Activated CD8-positive, alpha-beta memory T cell treated with anti-CD3 and anti-CD28 coated beads for 36 hours (primary cell): ENCODE results near the gene JARID2. TPM values are rescaled to one million over a fixed set of nuclear protein-coding genes. Genes with fewer than 3 reads are reported as not detected.

Experiments used
- CTCF ChIA-PET: fragments of 350-600 bp; sonication (Branson Sonifier 250); formaldehyde crosslinking; loops from one replicate; lab custom pipeline; 2021; ENCODE audit warnings: antibody characterized with exemption; lab: Charles Lee
- POLR2A ChIA-PET: fragments of 350-600 bp; sonication (Branson Sonifier 250); formaldehyde crosslinking; loops from one replicate; lab custom pipeline; 2021; ENCODE audit warnings: antibody characterized with exemption; lab: Charles Lee
- total RNA-seq, 2 experiments: library from RNA; stranded (reverse); gene quantifications; one replicate each; pipeline ENCODE4 v1.2.3, GENCODE V29; 2021

The JARID2 gene
- total RNA-seq, 2 experiments from 2014 or later, result 25.9 to 26.6 TPM

GRCh38 chr6:15370733-15371671 is 125.1 kb downstream of the JARID2 start:
- CTCF ChIA-PET, result interaction anchor here (0.6 kb wide), 1 partner anchor 9 kb away, joined by 4 read pairs; no protein-coding TSS in a partner anchor
- POLR2A ChIA-PET, result no interaction called here

DNA sequence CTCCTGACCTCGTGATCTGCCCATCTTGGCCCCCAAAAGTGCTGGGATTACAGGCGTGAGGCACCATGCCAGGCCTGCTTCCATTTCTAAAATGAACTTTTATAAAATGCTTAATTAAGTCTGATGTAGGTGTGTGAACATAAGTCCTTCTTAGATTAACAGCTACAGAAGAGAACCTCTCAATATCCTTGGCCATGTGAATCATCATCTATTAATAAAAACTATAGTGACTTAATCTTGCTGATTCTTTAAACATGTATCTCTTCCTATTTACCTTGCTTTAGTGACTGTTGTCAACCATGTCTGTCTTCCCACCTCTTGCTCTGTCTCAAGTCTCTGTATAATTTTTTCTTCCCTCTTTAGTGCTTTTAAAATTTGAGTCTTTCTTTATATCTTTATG is 127.1 kb downstream of the JARID2 start:
- ChIA-PET CTCF (no interaction called here), POLR2A (no interaction called here)

GRCh38 chr6:15374119-15374518 is 128.2 kb downstream of the JARID2 start:
- POLR2A ChIA-PET, result no interaction called here
- CTCF ChIA-PET, result no interaction called here

GRCh38 chr6:15375018-15375417 is 129.1 kb downstream of the JARID2 start:
- ChIA-PET CTCF (no interaction called here), POLR2A (no interaction called here)

GRCh38 chr6:15375638-15376290 is 129.9 kb downstream of the JARID2 start:
- ChIA-PET CTCF (interaction anchor here (1.1 kb wide), 1 partner anchor 12 kb away, joined by 4 read pairs; no protein-coding TSS in a partner anchor), POLR2A (no interaction called here)

- CTCF ChIA-PET, result interaction anchor here (1.1 kb wide), 1 partner anchor 10 kb away, joined by 4 read pairs; no protein-coding TSS in a partner anchor
- POLR2A ChIA-PET, result no interaction called here
These were observed 131.1 kb downstream of the JARID2 start for GRCh38 chr6:15376900-15377487.

DNA sequence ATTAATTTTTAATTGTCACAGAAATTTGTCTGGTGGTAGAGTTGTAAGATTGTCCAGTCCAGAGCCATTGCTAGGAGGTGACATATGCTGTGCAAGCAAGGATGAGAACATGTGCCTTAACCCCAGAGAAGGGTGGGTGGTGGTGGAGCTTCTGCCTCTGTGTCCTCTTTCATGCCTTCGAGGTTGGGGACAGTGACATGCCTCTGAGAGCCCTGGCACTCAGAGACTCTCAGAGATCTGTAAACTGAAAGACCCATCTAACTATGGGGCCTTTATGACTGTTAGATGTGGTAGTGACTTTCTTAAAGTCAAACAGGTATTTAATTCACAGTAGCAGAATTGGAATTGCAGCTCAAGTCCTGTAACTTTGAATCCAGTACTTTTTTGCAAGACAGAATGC is 132.4 kb downstream of the JARID2 start:
- CTCF ChIA-PET, result no interaction called here
- POLR2A ChIA-PET, result no interaction called here

DNA sequence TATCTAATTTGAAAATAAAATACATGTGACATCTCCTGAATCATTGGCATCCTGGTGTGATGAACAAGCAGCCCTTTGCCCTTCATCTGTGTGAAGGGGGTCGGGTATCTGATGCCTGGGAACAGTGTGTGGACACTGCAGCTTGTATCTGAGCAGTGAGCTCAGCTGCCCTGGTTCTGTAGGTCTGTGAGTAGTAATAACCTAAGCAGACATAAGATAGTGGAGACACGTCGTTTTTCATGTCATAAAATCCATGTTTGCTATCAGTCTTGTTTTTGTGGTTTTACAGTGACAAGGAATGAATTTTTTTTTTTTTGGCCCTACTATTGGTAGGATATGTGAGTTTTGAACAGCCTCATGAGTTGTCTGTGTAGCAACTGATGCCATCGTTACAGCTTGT is 133.0 kb downstream of the JARID2 start:
- CTCF ChIA-PET, result interaction anchor here (0.7 to 1.0 kb wide), 2 partner anchors 63 to 64 kb away, joined by 3 to 4 read pairs; no protein-coding TSS in a partner anchor
- POLR2A ChIA-PET, result no interaction called here

GRCh38 chr6:15380351-15380750 is 134.5 kb downstream of the JARID2 start:
- POLR2A ChIA-PET, result no interaction called here
- CTCF ChIA-PET, result no interaction called here

DNA sequence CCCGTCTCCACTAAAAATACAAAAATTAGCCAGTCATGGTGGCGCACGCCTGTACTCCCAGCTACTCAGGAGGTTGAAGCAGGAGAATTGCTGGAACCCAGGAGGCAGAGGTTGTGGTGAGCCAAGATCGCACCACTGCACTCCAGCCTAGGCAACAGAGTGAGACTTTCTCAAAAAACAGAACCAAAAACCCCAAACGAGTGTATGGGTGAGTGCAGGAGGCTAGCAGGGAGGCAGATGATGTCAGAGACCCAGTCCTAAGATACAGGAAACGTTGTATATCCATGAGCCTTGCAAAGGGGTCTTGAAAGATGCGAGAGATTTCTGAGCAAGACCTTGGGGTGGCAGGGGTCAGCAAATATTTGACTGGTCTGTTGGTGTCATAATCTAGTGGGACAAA is 136.2 kb downstream of the JARID2 start:
- CTCF ChIA-PET, result no interaction called here
- POLR2A ChIA-PET, result no interaction called here

GRCh38 chr6:15382712-15383111 is 136.8 kb downstream of the JARID2 start:
- CTCF ChIA-PET, result no interaction called here

DNA sequence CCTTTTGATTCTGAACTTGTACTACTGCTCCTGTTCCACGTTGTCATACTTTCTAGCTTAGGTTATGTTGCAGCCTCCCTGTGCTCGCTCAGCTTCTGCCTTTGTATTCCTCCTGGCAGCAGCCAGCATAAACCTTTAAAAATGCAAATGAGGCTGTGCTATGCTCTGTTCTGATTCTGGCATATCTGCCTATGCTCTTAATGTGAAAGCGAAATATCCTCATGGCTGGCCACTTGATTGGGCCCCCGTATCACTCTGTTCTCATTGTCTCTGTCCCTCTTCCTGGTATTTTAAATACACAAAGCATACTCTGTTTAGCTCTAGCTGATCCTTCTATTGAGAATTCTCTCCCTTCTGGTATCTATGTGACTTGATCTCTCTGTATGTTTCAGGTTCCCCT is 139.0 kb downstream of the JARID2 start:
- POLR2A ChIA-PET, result interaction anchor here (0.7 kb wide), 1 partner anchor 1175 kb away, joined by 14 read pairs; no protein-coding TSS in a partner anchor

More at GRCh38 chr6:15382712-15383111, 136.8 kb downstream of the JARID2 start:
- POLR2A ChIA-PET, result no interaction called here

GRCh38 chr6:15385521-15385920 is 139.7 kb downstream of the JARID2 start:
- CTCF ChIA-PET, result no interaction called here
- POLR2A ChIA-PET, result no interaction called here

More for the DNA sequence above, 139.0 kb downstream of the JARID2 start:
- CTCF ChIA-PET, result no interaction called here

DNA sequence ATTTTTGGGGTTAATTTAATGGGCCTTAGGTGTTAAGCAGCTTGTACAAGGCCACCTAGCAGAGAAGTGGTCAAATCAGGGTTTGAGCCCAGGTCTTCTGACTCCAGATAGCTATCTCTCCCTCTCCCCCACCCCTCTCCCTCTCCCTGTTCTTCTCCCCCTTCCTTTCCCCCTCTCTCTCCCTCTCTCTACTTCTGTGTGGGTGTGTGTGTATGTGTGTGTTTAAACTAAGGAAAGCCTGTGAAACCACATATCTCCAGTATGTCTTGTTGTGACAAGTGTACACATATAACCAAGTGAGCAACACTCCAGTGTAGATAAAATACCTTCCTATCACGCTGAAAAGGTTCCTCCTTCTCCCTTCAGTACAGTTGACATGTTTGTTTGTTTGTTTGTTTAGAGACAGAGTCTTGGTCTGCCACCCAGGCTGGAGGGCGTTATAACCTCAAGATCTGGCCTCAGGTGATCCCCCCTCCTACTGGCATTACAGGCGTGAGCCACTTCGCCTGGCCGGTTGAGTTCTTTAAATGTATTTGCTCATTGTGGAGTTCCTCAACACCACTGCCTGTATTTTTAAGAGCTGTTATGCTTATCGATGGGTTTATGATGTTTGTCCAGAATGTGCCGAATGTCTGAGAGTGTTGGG is 140.4 kb downstream of the JARID2 start:
- ChIA-PET CTCF (no interaction called here), POLR2A (interaction anchor here (1.2 kb wide), 1 partner anchor 137 kb away, joined by 4 read pairs; no protein-coding TSS in a partner anchor)

- POLR2A ChIA-PET, result interaction anchor here (0.6 to 1.2 kb wide), 2 partner anchors 138 to 633 kb away, joined by 4 to 10 read pairs; no protein-coding TSS in a partner anchor
- CTCF ChIA-PET, result interaction anchor here (1.7 kb wide), 1 partner anchor 10 kb away, joined by 4 read pairs; no protein-coding TSS in a partner anchor
These were observed 140.9 kb downstream of the JARID2 start for GRCh38 chr6:15386756-15387112.

DNA sequence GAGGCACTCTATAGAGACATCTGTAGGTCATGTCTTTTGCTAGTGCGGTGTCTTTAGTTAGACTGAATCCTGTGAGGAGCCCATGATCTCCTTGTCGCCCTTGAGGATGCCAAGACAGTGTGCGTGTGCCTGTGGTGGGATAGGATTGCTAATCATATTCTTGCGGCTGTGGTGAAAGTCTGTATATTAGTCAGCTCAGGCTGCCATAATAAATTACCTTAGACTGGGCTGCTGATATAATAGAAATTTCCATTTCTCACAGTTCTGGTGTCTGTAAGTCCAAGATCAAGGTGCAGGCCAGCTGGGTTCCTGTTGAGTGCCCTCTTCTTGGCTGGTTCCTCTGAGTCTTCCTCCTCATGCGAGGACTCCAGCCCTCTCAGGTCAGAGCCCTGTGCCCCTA is 141.2 kb downstream of the JARID2 start:
- ChIA-PET CTCF (interaction anchor here (1.1 to 1.7 kb wide), 2 partner anchors 11 to 46 kb away, joined by 3 to 4 read pairs; no protein-coding TSS in a partner anchor), POLR2A (interaction anchor here (0.6 to 1.2 kb wide), 2 partner anchors 138 to 633 kb away, joined by 4 to 10 read pairs; no protein-coding TSS in a partner anchor)

DNA sequence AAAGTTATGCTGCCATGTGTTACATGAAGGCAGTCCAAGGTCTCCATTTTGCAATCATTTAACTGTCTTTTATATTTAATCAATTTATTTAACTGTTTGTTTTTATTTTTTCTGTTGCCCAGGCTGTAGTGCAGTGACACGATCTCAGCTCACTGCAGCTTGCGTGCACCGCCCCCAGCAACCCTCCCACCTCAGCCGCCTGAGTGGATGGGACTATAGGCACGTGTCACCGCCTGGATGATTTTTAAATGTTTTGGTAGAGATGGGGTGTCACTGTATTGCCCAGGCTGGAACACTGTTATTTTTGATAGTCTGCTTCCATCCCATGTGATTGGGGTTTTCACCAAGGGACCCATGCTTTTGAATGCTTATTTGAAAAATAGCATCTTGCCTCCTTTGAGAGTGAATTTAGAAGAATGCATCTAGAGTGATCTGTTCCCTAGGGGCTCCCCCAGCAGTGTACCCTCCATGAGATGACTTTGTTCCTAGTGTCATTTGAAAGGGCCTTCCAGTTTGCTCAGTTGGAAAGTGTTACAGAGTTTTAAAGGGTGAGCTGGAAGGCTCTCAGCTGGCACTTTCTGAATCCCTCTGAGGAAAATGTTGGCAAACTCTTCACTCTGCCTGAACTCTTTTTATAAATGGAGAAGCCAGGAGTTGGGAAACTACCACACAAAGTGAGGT is 143.4 kb downstream of the JARID2 start:
- POLR2A ChIA-PET, result no interaction called here

More for the DNA sequence above, 143.4 kb downstream of the JARID2 start:
- CTCF ChIA-PET, result no interaction called here
